Measurements from ENCODE around the gene ID3. TPM values are rescaled to one million over a fixed set of nuclear protein-coding genes. Genes with fewer than 3 reads are reported as not detected.
A peak's percentile ranks its signal among the peaks of the same experiment; 100 is the strongest.

Gene ID3
- 240 and 495 TPM in 2 replicates for total RNA-seq (ENCODE audit: low replicate concordance)
- long read RNA-seq, transcript ID3-203 (2 exons, 892 nt): minor isoform, 10 of 134 reads
- long read RNA-seq, transcript ID3-201 (3 exons, 1,251 nt): major isoform, 107 of 134 reads
- long read RNA-seq, partial matches to known transcripts: 0 of 134 reads
- long read RNA-seq, other reads (novel, unspliced or antisense): 16 of 134 reads

GRCh38 chr1:23559136-23559984, at the start of gene ID3:
Gene ID3, minus strand, starts transcription at chr1:23559501. Its CDS starts 75 bp downstream, at chr1:23559426.
- Mint-ChIP-seq H3K36me3 (peaks cover 15% of the 10 kb centered on the region), H3K9me3 (no peaks in the 10 kb centered on the region), H3K4me1 (ENCODE audit: unreplicated experiment) (peaks cover 53% of the 10 kb centered on the region), H3K27ac (peak within 1 kb of the TSS; percentile 99), H3K27me3 (peaks cover 8% of the 10 kb centered on the region), H3K4me3 (peak within 1 kb of the TSS; percentile 94)
- TF ChIP-seq CTCF (conservative IDR thresholded peaks at IDR 0.05): no peak
- peak; percentile 98 for DNase-seq (ENCODE audit: extremely low spot score, unreplicated experiment)

- Mint-ChIP-seq H3K27me3 (no peaks in the 10 kb centered on the region), H3K9me3 (no peaks in the 10 kb centered on the region), H3K4me1 (ENCODE audit: unreplicated experiment) (peaks cover 29% of the 10 kb centered on the region), H3K4me3 (no peak overlapping the region), H3K27ac (no peak overlapping the region), H3K36me3 (no peaks in the 10 kb centered on the region)
- TF ChIP-seq CTCF (conservative IDR thresholded peaks at IDR 0.05): no peak
- no peak for DNase-seq (ENCODE audit: extremely low spot score, unreplicated experiment)
These were observed 48.6 kb upstream of the ID3 start for GRCh38 chr1:23607944-23608343.

GRCh38 chr1:23601968-23602876, 42.9 kb upstream of the ID3 start:
- no peaks in the 10 kb centered on the region for H3K27me3 Mint-ChIP-seq
- H3K9me3 Mint-ChIP-seq: no peaks in the 10 kb centered on the region
- H3K4me1 Mint-ChIP-seq (ENCODE audit: unreplicated experiment): peaks cover 61% of the 10 kb centered on the region
- no peak overlapping the region for H3K4me3 Mint-ChIP-seq
- no peaks in the 10 kb centered on the region for H3K36me3 Mint-ChIP-seq
- TF ChIP-seq CTCF (conservative IDR thresholded peaks at IDR 0.05): no peak
- DNase-seq (ENCODE audit: extremely low spot score, unreplicated experiment): no peak
- H3K27ac Mint-ChIP-seq: peak overlapping the region; percentile 12

DNA sequence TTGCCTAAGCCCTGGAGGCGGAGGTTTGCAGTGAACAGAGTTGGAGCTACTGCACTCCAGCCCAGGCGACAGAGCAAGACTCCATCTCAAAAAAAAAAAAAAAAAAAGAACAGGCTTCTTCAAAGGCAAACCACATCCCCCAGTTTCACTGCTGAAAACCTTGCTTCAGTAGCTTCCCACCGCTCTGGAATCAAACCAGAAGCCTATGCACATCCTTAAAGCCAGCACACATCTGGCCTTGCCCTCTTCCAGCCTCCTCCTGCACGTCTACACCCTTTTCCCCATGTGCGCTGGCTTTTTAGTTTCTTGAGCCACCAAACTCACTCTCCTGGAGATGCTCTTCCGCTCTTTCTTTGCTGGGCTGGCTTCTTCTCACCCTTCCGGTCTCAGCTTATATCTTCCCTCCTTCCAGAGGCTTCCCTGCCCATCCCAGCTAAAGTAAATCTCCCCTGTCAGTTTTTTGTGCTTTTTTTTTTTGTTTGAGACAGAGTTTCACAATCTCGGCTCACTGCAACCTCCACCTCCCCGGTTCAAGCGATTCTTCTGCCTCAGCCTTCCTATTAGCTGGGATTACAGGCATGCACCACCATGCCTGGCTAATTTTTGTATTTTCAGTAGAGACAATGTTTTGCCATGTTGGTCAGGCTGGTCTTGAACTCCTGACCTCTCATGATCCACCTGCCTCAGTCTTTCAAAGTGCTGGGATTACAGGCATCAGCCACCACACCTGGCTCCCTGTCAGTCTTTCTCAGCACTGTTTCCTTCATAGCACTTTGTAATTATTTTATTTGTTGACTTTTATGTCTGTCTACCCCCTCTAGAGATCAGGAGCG, 42.0 kb upstream of the ID3 start:
- no peak for DNase-seq (ENCODE audit: extremely low spot score, unreplicated experiment)
- TF ChIP-seq CTCF (conservative IDR thresholded peaks at IDR 0.05): no peak
- Mint-ChIP-seq H3K4me1 (ENCODE audit: unreplicated experiment) (peaks cover 66% of the 10 kb centered on the region), H3K4me3 (no peak overlapping the region), H3K27ac (peak overlapping the region; percentile 4), H3K27me3 (no peaks in the 10 kb centered on the region), H3K36me3 (no peaks in the 10 kb centered on the region), H3K9me3 (no peaks in the 10 kb centered on the region)

DNA sequence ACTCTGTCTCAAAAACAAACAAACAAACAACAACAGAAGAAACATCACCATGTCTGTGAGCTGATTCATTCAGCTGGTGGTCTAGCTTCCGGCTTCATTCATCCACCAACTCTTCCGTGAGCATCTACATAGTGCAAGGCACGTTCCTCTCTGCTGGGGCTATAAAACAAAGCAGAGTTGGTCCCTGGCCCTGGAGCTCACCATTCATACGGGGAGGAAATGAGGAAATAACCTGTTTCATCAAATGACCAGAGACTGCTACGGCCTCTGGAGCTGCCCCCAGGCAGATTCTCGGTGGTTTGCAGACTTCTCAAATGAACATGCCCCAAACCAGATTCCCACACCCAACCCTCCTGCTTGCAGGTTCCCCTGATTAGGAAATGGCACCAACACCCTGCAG, 41.0 kb upstream of the ID3 start:
- peaks cover 70% of the 10 kb centered on the region for H3K4me1 Mint-ChIP-seq (ENCODE audit: unreplicated experiment)
- no peak overlapping the region for H3K4me3 Mint-ChIP-seq
- H3K27ac Mint-ChIP-seq: peak overlapping the region; percentile 5
- no peak for TF ChIP-seq CTCF (conservative IDR thresholded peaks at IDR 0.05)
- no peaks in the 10 kb centered on the region for H3K36me3 Mint-ChIP-seq
- H3K9me3 Mint-ChIP-seq: no peaks in the 10 kb centered on the region
- H3K27me3 Mint-ChIP-seq: no peaks in the 10 kb centered on the region
- DNase-seq (ENCODE audit: extremely low spot score, unreplicated experiment): no peak
